SU-DHL-6 (cell line): Measurements from ENCODE around the gene GRID1.

Source experiments
- H2AFZ ChIP-seq: fragments of 200-600 bp; sonication (generic); 2 replicates; pipeline ENCODE4 v1.6.1; 2014; ENCODE audit warnings: low read depth, mild to moderate bottlenecking, moderate library complexity, mixed read lengths, antibody characterized with exemption, low read length; ENCODE audit not compliant: severe bottlenecking
- H3F3A ChIP-seq: fragments of 200-600 bp; shearing (Covaris generic); 2 replicates; pipeline ENCODE4 v1.6.0; 2016; ENCODE audit warnings: antibody characterized with exemption, mild to moderate bottlenecking; ENCODE audit not compliant: insufficient read depth
- H3K27ac ChIP-seq: fragments of 200-600 bp; sonication (generic); 2 replicates; pipeline ENCODE4 v1.5.1; 2016; ENCODE audit warnings: low read depth, mild to moderate bottlenecking, low read length, moderate library complexity, mixed read lengths
- H3K27me3 ChIP-seq: fragments of 200-600 bp; sonication (generic), shearing (Covaris generic); 2 replicates; pipeline ENCODE4 v1.6.0; 2014; ENCODE audit warnings: mild to moderate bottlenecking, low read length
- H3K36me3 ChIP-seq: fragments of 200-600 bp; sonication (generic); 2 replicates; pipeline ENCODE4 v1.6.1; 2014; ENCODE audit warnings: mild to moderate bottlenecking, low read length, mixed read lengths
- H3K4me2 ChIP-seq: fragments of 300-600, 200-600 bp; shearing (Covaris generic), sonication (generic); 2 replicates; pipeline ENCODE4 v1.6.0; 2014; ENCODE audit warnings: low read length, low read depth, mild to moderate bottlenecking; ENCODE audit not compliant: poor library complexity, severe bottlenecking
- H3K4me3 ChIP-seq: fragments of 200-600 bp; sonication (generic); 2 replicates; pipeline ENCODE4 v1.5.1; 2014; ENCODE audit warnings: antibody characterized with exemption, low read length, mild to moderate bottlenecking, mixed read lengths; ENCODE audit not compliant: insufficient read depth, poor library complexity, severe bottlenecking
- H3K79me2 ChIP-seq: fragments of 200-600 bp; sonication (generic); 2 replicates; pipeline ENCODE4 v1.6.1; 2014; ENCODE audit warnings: mild to moderate bottlenecking, low read length, moderate library complexity; ENCODE audit not compliant: insufficient read depth
- H3K9ac ChIP-seq: fragments of 200-600 bp; sonication (generic); 2 replicates; pipeline ENCODE4 v1.7.0; 2014; ENCODE audit warnings: mild to moderate bottlenecking, low read length
- H3K9me2 ChIP-seq: fragments of 200-600 bp; sonication (generic); replicated peaks from 2 replicates; pipeline ENCODE4 v1.6.1; 2014; ENCODE audit warnings: low read length; ENCODE audit not compliant: insufficient read depth
- H3K9me3 ChIP-seq: fragments of 200-600 bp; sonication (generic); 2 replicates; pipeline ENCODE4 v1.6.1; 2014; ENCODE audit warnings: low read length, mixed read lengths; ENCODE audit not compliant: insufficient read depth
- H4K20me1 ChIP-seq: fragments of 200-600 bp; sonication (generic); 2 replicates; pipeline ENCODE4 v1.6.1; 2014; ENCODE audit warnings: low read depth, mild to moderate bottlenecking, antibody characterized with exemption, low read length, moderate library complexity, mixed read lengths
- EZH2phosphoT487 ChIP-seq: fragments of 200-600 bp; sonication (generic), shearing (Covaris generic); conservative IDR thresholded peaks from 2 replicates; pipeline ENCODE4 v1.6.1; 2018; ENCODE audit warnings: mild to moderate bottlenecking, antibody characterized with exemption, low read length, moderate library complexity, mixed read lengths
- TF ChIP-seq, protein P1 (sequence below): fragments of 200-600 bp; sonication (generic); IDR thresholded peaks from one replicate; pipeline ENCODE4 v1.5.1; 2017; ENCODE audit warnings: antibody characterized with exemption, mild to moderate bottlenecking, low read length, moderate library complexity; ENCODE audit not compliant: insufficient read depth, poor library complexity, severe bottlenecking

Gene GRID1

DNA sequence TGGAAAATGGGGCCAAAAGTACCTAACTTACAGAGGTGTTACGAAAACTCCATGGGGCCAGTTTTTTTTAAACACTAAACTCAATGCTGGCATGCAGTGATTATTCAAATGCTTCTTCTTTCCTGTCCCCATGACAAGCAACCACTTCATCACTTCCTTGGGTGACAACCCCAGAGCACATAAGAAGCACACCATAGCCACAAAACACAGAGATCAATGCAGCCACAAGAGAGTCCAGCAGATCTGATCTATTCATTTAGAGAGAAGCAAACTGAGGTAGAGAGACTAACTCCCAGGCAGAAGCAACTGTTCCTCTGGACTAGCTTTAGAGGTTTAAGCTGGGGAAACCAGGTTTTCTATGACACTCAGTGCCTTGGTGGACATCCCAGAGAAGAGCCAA is 180.0 kb downstream of the GRID1 start:
- Histone ChIP-seq H3K79me2 (no peaks in the 10 kb centered on the region), H3F3A (no peaks in the 10 kb centered on the region), H3K27ac (no peak overlapping the region), H3K9ac (no peak overlapping the region), H3K9me3 (no peaks in the 10 kb centered on the region), H3K4me3 (no peak overlapping the region), H3K36me3 (no peaks in the 10 kb centered on the region), H3K9me2 (no peaks in the 10 kb centered on the region), H3K27me3 (no peaks in the 10 kb centered on the region), H3K4me2 (no peak overlapping the region), H2AFZ (no peak overlapping the region), H4K20me1 (no peaks in the 10 kb centered on the region)
- TF ChIP-seq EZH2phosphoT487: no peak
- TF ChIP-seq, protein P1, sequence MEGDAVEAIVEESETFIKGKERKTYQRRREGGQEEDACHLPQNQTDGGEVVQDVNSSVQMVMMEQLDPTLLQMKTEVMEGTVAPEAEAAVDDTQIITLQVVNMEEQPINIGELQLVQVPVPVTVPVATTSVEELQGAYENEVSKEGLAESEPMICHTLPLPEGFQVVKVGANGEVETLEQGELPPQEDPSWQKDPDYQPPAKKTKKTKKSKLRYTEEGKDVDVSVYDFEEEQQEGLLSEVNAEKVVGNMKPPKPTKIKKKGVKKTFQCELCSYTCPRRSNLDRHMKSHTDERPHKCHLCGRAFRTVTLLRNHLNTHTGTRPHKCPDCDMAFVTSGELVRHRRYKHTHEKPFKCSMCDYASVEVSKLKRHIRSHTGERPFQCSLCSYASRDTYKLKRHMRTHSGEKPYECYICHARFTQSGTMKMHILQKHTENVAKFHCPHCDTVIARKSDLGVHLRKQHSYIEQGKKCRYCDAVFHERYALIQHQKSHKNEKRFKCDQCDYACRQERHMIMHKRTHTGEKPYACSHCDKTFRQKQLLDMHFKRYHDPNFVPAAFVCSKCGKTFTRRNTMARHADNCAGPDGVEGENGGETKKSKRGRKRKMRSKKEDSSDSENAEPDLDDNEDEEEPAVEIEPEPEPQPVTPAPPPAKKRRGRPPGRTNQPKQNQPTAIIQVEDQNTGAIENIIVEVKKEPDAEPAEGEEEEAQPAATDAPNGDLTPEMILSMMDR: no peak

DNA sequence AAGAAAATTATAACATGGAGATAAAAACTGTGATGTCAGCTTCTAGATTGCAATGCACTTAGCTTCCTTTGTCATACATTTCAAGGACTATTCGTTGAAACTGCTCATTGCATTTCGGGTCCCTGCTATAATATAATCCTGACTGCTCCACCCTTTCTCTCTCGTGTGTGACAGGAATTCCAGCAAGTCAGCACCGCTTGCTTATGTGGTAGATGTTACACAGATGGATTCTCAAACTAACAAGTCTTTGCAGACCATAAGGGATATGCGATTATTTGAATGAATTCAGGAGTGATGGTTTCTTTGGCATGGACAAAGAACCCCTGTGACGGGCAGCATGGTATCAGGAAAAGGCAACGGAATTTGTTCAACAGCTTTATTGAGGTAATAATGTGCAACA is 184.0 kb downstream of the GRID1 start:
- TF ChIP-seq EZH2phosphoT487: no peak
- TF ChIP-seq, protein P1: no peak
- H3K4me2 ChIP-seq: no peak overlapping the region
- no peak overlapping the region for H3K9ac ChIP-seq
- H3K9me3 ChIP-seq: no peaks in the 10 kb centered on the region
- no peaks in the 10 kb centered on the region for H3K36me3 ChIP-seq
- no peaks in the 10 kb centered on the region for H3F3A ChIP-seq
- no peak overlapping the region for H2AFZ ChIP-seq
- H3K27me3 ChIP-seq: no peaks in the 10 kb centered on the region
- H4K20me1 ChIP-seq: no peaks in the 10 kb centered on the region
- no peak overlapping the region for H3K27ac ChIP-seq
- no peak overlapping the region for H3K4me3 ChIP-seq
- H3K79me2 ChIP-seq: no peaks in the 10 kb centered on the region
- no peaks in the 10 kb centered on the region for H3K9me2 ChIP-seq

DNA sequence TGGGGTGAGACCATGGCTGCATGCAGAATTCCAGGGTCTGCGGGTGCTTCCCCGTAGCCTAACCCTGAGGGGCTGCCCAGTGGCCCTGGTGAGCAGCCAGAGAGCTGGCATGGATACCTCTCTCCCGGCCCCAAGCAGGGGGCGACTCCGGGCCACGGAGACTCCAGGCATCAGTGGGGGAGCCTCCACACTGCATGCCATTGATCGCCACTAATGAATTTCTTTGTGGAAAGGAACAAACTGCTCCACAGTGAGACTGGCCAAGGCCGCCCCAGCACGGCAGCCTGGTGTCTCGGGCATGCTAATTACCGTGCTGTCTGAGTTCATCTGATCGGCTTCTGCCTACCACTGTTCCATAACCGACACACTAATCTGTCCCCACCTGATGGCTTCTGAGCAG is 184.4 kb downstream of the GRID1 start:
- Histone ChIP-seq H3K4me2 (no peak overlapping the region), H4K20me1 (no peaks in the 10 kb centered on the region), H3K27me3 (no peaks in the 10 kb centered on the region), H3K79me2 (no peaks in the 10 kb centered on the region), H3K27ac (no peak overlapping the region), H2AFZ (no peak overlapping the region), H3K9me2 (no peaks in the 10 kb centered on the region), H3K4me3 (no peak overlapping the region), H3K9ac (no peak overlapping the region), H3K36me3 (no peaks in the 10 kb centered on the region), H3K9me3 (no peaks in the 10 kb centered on the region), H3F3A (no peaks in the 10 kb centered on the region)
- TF ChIP-seq EZH2phosphoT487: no peak
- TF ChIP-seq, protein P1: no peak
